Large intestine (tissue), 3 donors: Measurements from ENCODE around the gene RAMACL. TPM values are rescaled to one million over a fixed set of nuclear protein-coding genes. Genes with fewer than 3 reads are reported as not detected.

Experiments
- DNase-seq, 2 donors: peaks; one replicate each; pipeline versions ENCODE4 v3.0.0 to v3.0.0-alpha.2; 2013
- H3K27ac ChIP-seq: one replicate; pipeline ENCODE4 v1.5.1; 2013; ENCODE audit warnings: low read length
- H3K27me3 ChIP-seq: 2 replicates; pipeline ENCODE4 v1.6.1; 2013; ENCODE audit warnings: low read length; ENCODE audit not compliant: control insufficient read depth, insufficient read depth
- H3K36me3 ChIP-seq: 2 replicates; pipeline ENCODE4 v1.6.1; 2013; ENCODE audit warnings: low read length; ENCODE audit not compliant: control insufficient read depth, insufficient read depth
- H3K4me1 ChIP-seq: one replicate; pipeline ENCODE4 v1.6.1; 2013; ENCODE audit warnings: low read length; ENCODE audit not compliant: control insufficient read depth, insufficient read depth
- H3K4me3 ChIP-seq: one replicate; pipeline ENCODE4 v1.5.1; 2013; ENCODE audit warnings: low read length
- H3K9me3 ChIP-seq: one replicate; pipeline ENCODE4 v1.6.1; 2013; ENCODE audit warnings: mild to moderate bottlenecking, low read depth, low read length, moderate library complexity; ENCODE audit not compliant: control insufficient read depth
- WGBS: methylation state at CpG from one replicate; pipeline ENCODE4 v1.1.5; 2013; ENCODE audit warnings: low lambda C conversion rate; ENCODE audit not compliant: insufficient coverage; 5-methylcytosine and 5-hydroxymethylcytosine counted together
- polyA plus RNA-seq: library from polyadenylated mRNA; unstranded; fragments of 120-200 nt; gene quantifications from one replicate; pipeline ENCODE4 v1.2.1, GENCODE V29; 2013

Gene RAMACL
- polyA plus RNA-seq, 1 donor = 0.30 TPM

DNA sequence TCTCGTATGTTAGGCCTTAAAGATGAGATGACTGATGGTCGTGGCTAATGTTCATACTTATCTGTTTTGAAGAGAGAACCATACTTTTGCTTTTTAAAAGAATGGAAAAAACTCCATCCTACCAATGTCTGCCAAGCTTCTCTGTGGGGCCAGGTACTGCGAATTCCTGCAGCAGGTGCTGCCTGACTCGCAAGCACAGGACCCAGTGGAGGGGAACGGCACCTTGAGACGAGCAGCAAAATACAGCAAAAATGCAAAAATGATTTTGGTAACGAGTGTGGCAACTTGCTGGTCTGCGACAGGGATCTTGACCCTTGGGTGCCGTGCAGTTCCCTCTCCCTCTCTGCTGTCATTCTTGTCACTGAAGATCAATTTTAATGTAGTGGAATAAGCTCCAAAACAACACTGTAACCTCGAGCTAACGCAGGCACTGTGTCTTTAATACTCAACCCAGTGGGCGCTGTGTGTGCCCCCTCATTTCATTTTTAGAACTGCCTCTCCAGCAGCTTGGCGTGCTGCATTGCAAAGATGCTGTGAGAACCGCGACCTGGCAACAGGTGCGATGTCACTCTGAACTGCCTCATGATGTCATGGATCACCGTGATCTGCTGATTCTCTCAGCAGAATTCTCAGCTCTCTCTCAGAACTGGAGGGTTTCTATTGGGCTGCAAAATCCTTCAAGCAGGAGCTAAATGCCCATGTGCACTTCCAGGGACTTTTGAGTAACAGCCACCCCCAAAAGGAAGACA, 51.6 kb downstream of the RAMACL start:
- H3K36me3 ChIP-seq = no peaks in the 10 kb centered on the region
- no peak for DNase-seq
- WGBS = 90% methylated on average over 2 of the region's 17 CpGs

DNA sequence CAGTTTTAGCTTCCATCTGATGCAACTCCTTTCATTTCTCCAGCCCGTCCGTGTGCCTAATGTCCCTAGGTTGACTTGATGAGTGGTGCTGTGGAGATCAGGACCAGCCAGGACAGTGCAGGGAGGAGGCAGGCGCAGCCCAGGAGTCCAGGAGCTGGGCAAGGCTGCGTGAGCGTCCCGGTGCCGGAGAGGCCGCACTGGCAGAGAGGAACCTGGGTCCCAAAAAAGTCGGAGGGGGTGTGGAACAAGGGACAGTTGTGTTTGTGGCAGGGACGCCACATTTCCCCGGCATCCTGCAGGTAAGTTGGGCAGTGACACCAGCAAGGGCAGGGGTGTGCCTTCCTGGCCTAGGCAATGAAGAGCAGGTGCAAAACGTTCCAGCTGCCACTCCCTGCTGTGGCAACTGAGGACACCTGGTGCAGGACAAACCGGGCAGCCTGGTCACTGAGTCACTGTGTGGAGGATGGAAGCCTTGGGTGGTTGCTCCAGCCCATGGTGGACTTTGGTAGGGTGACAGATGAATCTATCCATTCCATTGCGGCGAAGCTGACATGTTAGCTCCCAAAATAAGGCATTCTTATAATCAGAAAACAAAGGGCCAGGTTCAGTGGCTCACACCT, 53.2 kb downstream of the RAMACL start:
- Histone ChIP-seq H3K36me3 (no peaks in the 10 kb centered on the region), H3K9me3 (no peaks in the 10 kb centered on the region), H3K27me3 (no peaks in the 10 kb centered on the region), H3K4me1 (no peaks in the 10 kb centered on the region), H3K27ac (no peak overlapping the region), H3K4me3 (no peak overlapping the region)
- WGBS = no CpG with 5 or more reads among the region's 15 CpGs
- DNase-seq = no peak

More for the DNA sequence above, 51.6 kb downstream of the RAMACL start:
- Histone ChIP-seq H3K4me3 (no peak overlapping the region), H3K27me3 (no peaks in the 10 kb centered on the region), H3K9me3 (no peaks in the 10 kb centered on the region), H3K4me1 (no peaks in the 10 kb centered on the region), H3K27ac (no peak overlapping the region)

Other genes starting within 250 kb of the RAMACL start
- gene SFT2D1, start 244.1 kb downstream of the RAMACL start, polyA plus RNA-seq = 80.7 TPM
- gene MPC1, start 203.7 kb downstream of the RAMACL start, polyA plus RNA-seq = 38.8 TPM
- gene RPS6KA2, start 40.6 kb upstream of the RAMACL start, polyA plus RNA-seq = 12.5 TPM